ENCODE results near the gene CCDC27.

DNA sequence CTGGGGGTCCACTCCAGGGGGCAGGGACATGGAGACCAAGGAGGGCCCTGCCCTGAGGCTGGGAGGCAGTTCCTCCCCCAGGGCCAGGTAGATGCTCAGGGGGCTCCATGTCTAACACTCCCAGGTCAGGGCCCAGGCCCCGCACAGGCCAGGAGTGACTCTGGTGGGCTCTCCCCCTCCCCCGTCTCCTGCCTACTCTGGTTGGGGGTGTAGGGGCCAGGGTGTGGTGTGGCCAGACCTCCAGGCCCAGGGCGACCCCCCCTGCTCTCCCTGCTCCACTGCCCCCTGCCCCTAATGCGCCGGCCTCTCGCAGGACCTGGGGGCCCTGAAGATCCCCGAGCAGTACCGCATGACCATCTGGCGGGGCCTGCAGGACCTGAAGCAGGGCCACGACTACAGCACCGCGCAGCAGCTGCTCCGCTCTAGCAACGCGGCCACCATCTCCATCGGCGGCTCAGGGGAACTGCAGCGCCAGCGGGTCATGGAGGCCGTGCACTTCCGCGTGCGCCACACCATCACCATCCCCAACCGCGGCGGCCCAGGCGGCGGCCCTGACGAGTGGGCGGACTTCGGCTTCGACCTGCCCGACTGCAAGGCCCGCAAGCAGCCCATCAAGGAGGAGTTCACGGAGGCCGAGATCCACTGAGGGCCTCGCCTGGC, 19.7 kb upstream of the CCDC27 start:
- TF ChIP-seq CTCF (conservative IDR thresholded peaks at IDR 0.05; ENCODE audit: low read depth, low read length): no peak
- no peak for TF ChIP-seq EZH2phosphoT487 (IDR thresholded peaks at IDR 0.05; ENCODE audit: borderline replicate concordance, low read length)
- no peak for TF ChIP-seq EZH2 (IDR thresholded peaks at IDR 0.05; ENCODE audit: low read length, unreplicated experiment)
